ENCODE data around the gene RNF144A.

Gene RNF144A

DNA sequence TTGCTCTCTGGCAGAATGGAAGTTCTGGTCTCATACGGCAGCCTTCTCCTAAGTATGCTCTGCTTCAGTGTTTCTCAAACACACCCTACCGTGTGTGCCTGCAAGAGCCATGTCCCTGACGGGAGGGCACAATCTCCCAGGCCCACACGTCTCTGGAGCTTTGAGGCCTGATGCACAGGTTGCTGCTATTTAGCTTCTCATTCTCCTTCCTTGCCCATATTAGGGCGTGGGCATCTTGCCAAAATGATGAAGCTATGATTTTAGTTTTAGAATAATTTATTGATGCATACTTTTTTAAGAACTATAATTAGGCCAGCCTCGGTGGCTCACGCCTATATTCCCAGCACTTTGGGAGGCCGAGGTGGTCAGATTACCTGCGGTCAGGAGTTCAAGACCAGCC is 107.9 kb downstream of the RNF144A start:
- no peak for DNase-seq

DNA sequence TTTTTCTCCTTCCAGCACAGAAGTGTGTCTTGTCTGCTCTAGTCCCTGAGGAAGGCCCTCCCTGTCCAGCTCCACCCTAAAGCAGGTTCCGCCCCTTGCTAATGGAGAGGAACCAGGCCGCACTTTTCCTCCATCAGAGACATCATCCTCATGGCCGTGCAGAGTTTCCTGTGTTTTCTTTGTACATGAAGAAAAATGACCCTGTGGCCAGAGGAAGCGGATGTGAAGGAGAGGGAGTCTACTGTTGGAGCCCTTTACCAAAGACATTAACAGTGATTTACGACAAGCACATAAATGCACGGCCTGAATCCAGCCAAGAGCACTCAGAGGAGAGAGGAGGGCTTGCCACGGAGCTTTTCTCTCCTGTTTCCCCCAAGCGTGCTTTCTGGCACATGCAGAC is 109.5 kb downstream of the RNF144A start:
- DNase-seq: no peak

DNA sequence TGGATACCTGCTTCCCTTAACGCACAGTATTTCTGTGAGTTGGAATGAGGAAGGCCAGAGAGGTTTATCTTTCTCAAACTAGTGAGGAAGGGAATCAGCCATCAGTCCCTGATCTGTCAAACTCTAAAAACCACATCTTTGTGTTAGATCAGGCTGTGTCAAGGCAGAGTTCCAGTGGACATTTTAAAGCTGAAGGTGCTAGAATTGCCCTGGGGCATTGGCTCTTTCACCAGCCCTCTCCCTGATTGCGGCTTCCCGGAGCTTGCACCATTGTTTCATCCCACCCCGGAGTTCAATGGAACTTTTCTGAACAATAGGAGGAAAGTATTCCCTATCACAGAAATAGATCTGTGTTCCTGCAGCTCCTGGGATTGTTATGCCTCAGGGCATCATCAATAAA is 110.2 kb downstream of the RNF144A start:
- no peak for DNase-seq

DNA sequence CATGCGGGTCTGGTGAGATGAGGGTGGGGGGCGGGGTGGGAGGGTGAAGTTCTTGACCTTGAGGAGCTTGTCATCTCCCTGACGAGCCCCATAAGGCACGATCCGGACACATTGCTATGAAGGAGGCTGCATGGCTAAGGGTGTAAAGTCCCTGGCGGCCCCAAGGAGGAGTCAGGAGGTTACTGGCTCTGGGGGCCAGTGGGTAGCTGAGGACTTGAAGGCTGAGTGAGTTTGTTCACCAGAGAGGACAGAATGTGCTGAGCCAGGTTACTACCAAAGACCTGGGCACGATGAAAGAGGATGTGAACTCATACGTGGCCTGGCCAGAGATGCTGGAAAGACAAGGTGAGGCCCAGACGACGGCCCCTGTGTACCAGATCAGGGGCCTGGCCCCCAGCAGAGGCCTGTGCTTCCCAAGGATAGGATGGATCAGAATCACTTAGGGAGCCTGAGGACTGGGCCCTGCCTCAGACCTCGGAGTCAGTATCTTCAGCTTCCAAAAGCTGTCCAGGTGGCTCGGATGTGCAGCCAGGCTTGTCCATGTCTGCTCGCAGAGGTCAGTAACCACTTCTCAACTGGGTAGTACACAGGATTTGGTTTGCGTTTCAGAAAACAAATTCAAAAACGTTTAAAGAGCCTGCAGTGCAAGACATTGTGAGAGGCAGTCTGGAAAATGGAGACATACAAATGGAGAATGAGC is 110.9 kb downstream of the RNF144A start:
- no peak for DNase-seq

DNA sequence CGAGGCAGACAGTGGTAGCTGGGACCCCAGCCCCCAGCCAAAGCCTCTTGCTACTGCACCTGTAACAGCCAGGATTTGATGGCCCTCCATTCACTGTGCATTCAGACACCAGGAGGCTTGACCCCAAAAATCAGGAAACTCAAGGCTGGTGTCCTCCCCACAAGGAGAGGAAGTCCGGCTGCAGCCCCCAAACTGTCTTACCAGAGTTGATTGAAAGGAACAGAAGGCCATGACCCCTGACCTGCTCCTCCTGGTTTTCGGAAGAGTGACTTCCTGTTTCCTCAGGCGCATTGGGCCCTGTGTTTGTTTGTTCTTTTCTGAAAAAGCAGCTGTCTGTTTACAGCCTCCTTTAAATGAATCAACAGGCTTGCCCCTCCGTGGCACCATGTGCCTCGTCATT is 111.6 kb downstream of the RNF144A start:
- no peak for DNase-seq

DNA sequence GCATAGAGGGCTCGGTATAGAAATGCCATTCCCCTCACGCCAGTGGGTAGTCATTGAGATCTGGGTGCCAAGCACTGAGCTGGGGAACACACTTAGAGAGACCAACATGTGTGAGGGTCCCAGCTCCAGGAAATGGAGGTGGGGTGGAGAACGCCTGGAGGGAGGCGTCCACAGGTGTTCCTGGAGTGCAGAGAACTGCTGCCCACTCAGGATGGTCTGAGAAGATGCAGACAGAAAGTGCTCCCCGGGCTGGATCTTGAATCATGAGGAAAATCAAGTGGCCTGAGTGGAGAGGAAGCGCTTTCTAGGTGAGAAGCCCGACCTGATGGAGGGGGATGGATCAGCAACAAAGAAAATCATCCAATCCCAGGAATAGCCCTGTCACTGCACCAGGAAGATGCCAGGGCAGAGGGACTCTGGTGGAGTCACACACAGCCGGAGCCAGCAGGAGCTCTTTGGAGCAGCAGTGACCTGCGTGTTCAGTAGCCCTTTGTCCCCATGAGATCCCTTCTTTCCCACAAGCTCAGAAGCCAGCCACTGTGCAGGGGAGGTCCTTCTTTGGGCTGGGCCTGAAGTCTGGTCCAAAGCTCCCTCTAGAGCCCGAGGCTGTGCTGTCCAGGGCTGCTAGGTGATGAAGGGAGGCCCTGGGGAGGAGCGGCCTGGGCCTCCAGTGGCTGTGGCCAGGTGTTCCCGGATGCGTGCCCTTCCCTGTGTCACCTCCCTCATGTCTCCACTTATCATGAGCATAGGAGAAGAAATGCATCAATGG is 112.3 kb downstream of the RNF144A start:
- no peak for DNase-seq

DNA sequence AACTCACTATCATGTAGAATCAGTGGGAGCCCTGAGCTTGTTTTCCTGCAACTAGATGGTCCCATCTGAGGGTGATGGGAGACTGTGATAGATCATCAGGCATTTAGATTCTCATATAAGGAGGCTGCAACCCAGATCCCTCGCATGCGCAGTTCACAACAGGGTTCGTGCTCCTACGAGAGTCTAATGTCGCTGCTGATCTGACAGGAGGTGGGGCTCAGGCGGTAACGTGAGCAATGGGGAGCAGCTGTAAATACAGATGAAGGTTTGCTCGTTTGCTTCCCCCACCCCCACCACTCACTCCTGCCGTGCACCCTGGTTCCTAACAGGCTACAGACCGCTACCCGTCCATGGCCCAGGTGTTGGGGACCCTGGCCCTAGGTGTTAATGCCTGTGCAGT is 113.6 kb downstream of the RNF144A start:
- no peak for DNase-seq

DNA sequence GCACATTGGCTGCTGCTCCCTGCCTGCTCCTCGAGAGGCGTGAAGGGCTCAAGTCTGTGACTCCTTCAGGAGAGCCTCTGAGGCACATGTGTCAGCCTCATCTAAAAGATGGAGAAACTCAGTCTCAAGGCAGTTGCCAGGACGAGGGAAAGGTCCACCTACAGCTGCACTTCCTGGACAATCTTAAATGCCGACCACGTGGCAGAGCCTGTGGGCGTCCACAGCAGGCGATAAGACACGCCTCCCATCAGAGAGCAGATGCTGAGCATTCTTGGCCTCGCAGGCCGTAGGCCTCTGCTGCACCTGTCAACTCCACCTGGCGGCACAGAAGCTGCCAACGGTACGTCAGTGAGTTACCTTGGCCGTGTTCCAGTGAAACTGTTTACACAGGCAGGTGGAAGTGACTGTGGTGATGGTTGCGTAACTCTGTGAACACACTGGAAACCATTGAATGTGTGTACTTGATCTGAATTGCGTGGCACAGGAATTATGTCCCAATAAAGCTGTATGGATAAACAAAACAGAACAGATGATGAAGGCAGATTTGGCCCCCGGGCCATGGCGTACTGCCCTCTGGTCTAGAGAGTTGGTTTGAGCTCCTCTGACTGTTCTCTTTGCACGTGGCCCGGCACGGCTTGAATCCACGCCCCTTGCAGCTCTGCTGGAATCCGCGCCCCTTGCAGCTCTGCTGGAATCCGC is 114.5 kb downstream of the RNF144A start:
- peak; percentile 72 to 78 for DNase-seq

DNA sequence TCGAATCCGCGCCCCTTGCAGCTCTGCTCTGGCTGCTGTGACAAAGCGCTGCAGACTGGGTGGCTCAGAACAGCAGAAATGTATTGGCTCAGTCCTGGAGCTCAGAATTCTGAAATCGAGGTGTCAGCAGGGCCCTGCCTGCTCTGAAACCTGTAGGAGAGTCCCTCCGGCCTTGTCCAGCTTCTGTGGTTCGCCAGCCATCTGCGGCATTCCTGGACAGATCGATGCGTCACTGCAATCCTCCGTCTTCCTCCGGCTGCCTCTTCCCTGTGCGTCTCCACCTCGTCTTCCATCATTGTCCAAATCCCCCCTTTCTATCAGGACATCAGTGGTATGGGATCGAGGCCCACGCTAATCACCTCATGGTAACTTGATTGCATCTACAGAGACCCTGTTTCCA is 115.2 kb downstream of the RNF144A start:
- DNase-seq: no peak

DNA sequence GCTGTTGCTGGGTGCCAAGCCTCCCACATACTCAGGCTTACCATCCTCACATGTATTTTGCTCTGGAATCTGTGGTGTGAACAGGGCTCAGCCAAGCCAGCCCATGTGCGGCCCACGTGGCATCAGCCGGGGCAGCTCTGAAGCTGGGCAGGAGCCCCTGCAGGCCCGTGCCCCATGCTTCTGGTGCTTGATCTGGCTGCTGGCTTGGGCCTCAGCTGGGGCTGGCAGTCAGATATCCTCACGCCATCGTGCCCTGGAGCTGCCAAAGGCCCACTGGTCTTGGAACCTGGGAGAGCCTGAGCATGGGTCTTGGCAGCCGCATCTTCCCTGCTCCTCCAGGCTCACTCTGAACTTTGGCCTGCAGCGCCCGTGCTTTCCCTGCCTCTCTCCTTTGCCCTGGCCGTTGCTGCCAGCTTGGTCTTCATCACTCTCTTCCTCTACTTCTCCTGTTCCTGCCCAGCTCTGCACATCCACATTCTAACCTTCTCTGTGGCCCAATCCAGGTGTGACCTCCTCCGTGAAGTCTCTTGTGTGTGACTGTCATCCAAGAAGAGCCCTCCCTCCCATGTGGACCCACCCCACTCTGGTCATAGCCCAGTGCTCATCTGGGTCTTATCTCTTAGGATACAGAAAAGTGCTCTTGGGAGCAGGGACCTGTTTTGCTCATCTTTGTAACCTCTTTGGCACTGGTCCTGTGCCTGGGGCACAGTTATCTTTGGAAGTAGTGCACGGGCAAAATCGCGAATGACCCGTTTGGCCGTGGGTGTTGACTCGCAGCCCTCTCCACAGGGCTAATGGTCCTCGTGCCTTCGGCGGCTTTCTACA is 116.1 kb downstream of the RNF144A start:
- DNase-seq: no peak

DNA sequence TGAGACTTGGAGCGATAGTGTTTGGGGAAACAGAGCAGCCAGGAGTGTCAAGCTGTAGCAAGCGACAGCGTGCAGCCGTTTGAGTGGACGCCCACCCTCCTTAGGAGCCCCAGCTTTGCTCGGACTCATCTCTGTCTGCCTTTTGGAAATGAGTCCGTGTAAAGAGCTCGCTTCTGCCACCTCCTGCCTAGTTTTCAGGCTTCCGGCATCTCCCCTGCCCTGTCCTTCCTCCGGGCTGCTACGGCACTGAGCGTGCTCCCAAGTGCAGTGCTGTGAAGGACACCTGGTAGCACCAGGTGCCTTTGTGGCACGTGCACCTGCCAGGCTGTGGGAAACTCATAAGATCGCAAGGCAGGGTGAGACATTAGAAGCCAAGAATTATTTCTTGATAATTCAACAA is 117.1 kb downstream of the RNF144A start:
- DNase-seq: no peak

DNA sequence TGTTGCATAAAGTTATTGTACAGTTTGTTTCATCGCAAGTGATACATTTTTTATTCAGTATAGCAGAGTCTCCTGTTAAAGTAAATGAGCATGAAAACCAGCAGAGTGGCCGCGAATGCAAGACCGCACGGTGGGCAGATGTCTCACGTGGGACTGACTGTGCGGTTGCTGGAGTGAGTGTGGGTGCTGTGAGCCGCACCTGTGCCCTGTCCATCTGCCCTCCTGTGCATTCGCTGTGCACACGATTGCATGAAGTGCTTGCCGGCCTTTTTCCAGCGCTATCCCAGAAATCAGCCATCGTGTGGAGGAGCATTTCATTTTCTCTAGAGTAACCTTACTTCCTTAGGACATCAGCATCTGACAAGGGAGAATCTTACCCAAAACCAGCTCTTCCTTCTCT is 118.7 kb downstream of the RNF144A start:
- DNase-seq: no peak

DNA sequence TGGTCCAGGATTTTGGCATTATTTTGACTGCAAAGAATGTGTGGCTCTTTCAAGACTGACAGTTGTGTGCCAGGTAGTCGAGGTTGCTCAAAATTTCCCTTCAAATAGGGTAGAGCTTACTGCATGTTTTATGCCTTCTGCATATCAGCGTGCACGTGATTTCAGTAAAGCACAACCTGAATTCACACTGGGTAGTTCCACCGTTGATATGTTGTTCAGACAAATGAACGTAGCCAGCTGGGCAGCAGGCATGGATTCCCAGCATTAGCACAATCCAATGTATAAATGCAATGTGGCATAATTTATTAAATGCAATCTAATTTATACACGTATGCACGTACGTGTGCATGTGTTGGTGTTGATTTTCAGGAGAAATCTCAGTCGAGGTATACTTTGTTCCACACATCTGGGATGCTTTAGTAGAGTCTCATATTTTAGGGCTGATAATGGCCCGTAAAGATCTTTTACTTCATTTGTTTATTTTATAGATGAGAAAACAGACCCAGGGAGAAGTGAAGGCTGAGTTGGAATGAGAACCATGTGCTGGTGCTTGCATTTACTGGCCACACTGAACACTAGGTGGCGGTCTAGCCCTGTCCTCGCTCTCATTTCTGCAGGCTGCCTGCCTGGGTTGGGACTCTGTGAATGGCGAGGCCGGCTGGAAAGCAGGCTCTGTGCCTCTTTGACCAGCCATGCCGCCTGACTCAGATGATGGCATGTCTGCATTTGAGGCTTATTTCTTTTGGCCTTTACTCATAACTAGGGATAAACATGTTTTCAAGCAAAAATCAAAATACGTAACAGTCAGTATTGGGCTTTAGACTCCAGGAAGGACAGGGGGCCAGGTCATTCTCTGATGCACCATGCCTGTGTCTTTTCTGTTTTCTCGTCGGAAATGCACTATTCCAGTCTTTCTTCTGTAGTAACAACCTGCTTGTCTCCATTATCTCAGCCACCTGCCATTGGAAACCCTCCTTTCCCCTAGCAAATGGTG is 120.4 kb downstream of the RNF144A start:
- DNase-seq: peak; percentile 61 to 63

DNA sequence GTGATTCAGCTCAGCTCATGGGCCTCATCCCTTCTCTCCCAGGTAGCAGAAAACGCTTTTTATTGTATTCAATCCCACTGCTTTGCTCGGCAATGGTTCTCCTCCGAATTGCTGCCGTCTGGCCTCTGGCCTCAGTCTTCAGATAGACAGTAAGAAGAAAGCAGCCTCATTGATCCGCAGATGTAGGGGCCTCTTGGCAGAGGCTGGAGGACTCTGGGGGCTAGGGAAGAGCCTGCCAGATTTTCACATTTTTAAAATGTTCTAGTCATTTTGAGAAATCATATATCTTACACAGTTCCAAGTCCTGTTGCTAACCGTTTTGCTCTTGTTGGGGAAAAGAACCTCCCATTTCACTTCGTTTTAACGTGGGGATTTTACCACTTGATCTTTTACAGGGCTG is 123.3 kb downstream of the RNF144A start:
- DNase-seq: no peak

DNA sequence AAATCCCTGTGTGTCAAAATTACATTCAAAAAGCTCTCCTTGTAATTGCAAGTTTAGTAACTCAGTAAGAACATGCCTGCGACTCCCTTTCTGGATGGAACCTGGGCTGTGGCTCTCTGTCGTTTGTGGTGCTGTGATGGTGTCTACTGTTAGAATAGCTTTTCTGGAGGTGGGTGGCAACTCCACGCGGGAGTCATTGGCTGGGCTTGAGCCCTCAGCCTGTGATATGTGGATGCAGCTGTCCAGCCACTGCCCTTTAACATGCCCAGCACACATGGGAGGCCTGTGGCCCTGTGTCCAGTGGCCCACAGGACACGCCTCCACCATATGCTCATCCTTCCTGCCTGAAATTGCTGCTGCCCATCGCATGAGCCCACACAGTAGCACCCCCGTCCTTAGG is 124.2 kb downstream of the RNF144A start:
- DNase-seq: no peak

DNA sequence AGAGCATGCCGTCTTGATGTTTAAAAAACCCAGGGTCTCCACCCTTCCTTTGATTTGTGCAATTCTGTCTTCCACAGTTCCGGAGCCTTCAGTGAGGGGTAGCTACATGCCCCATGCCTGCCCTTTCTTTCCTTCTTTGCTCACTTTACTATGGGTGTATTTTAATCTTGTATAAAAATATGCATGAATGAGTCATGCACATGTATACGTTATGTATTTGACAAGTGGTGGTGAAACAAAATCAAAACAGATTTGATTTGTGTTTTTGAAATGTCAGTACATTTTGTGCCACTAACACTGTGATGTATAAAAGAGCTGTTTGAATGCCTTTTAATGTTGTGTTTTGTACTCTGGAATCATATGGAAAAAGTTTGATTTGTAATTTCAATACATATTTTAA is 126.5 kb downstream of the RNF144A start:
- no peak for DNase-seq

DNA sequence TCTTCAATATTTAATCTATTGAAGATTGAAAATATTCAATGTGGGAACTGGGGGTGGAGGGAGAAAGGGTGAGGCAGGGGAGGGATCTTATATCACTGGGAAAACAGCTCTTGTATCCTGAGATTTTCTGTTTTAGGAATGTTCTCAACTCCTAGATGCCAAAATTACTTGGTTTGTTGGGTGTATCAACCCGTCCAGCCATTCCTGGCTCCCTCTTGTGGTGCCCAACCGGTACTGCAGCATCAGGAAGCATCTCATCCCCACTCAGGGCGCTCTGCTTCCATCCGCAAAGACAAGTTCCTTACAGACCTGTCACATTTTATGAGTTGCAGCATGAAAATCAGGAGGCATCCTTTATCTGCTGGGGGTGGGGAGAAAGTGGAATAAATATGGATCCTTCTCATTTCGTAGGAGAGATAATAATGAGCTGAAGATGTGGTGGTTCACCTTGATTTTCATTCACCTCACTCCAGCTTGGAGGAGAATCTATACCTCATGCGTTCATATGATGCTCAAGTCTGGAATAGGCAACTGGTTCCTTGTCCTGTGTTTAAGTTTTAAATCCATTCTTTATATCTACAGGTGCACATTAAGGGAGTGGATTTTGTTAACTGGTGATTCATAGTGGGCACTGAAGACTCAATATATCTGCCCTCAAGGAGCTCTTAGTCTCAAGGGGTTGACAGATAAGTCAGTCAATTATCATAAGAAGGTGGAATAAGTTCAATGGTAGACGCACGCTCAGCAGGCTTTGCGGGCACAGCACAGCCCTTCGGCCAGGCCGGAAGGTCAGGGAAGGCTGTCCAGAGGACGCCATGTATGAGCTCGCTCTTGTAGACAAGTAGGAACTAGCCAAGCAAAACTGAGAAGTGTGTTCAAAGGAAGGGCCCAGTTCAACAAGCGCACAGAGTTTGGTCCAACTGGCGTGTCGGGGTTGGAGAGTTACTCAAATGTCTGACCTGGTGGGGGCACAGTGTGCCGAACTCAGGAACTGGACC is 127.3 kb downstream of the RNF144A start:
- DNase-seq: peak; percentile 62 to 68

DNA sequence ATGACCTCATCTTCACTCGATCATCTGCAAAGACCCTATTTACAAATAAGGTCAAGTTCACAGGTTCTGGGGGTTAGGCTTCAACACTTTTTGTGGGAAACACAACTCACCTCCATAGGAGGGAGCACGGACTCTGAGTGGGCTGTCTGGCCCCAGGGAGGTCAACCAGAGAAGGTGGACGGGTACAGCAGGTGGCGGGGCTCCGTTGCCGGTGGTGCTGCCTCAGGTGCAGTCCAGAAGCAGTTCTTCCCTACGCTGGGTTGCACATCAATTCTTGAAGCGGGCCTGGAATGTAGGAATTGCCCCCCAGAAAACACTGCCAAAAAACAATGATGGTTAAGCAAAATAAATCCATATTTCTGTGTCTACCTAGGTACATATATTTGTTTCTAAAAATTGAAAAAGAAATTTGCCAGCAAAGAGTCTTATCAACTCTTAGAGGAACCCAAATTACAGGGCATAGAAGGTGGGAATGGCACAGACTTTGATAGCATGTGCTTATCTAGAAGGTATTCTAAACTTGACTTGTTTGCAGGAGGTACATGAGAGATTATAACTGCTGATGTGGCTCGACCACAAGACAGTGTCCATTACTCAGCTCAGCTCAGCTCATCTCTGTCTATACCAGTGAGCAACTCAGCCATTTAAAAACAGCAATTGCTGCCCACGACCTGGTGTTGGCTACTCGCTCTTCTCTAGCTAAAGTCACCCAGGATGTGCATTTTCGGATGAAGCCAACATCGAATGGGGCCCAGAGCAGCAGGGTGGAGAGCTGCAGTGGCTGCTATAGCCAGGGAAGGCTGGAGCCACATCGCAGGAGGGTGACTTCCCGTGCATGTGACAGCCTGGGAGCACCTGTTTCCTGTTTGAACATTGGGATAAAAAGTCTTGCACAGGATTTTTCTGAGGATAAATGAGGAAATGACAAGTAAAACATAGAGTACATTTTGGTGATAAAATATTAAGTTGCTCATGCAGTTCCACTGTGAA is 128.7 kb downstream of the RNF144A start:
- no peak for DNase-seq

DNA sequence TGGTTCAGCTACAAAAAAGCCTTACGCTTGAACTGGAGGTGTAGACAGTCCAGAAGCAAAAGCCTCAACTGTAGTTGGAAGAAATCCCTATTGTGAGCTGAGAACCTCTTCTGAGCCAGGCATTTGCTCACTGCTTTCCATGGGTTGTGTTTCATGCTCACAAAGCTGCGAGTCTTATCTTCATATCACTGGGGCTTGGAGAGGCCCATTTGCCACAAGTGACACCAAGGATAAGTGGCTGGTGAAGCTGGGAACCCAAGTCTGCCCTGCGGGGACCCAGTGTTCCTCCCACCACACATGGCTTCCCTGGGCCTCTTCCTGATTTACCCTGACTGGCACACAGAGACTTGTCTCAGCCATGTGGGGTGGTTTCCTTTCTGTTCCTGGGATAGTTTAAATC is 130.4 kb downstream of the RNF144A start:
- no peak for DNase-seq

Data from CD4-positive, alpha-beta T cell treated with Interleukin-4 for 1 hour (primary cell).